HG03469 (cell line): ENCODE measurements around the gene CCNI2.

Experiments used
- ATAC-seq: cut with Tn5 transposase; IDR thresholded peaks from one replicate; pipeline ENCODE4 v1.9.1; 2021; ENCODE audit warnings: mild to moderate bottlenecking, moderate library complexity, moderate number of reproducible peaks; ENCODE audit not compliant: unreplicated experiment

Gene CCNI2

DNA sequence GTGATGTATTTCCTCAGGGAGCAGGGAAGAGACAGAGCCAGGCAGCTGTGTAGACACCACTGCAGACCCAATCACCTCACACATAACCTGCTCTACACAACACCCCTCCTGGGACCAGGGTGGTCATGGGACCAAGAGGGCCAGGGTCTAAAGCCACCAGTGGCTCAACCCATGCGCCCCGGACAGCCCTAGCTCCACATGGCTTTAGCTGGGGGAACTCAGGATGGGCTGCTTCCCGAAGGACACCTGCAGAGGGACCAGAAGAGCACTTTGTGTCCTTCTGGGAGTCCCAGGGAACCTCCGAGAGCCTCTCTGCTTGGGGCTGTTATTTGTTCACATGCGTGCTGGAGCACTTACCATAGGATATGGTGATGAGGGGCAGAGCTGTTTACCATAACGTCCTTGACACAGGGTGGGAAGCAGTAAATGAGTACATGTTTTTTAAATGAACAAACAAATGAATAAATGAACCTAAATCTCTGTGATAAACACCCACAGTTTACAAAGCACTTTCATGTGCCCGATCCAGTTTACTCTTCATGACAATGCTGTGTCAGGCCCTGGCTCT, 17.5 kb downstream of the CCNI2 start:
- no peak for ATAC-seq

DNA sequence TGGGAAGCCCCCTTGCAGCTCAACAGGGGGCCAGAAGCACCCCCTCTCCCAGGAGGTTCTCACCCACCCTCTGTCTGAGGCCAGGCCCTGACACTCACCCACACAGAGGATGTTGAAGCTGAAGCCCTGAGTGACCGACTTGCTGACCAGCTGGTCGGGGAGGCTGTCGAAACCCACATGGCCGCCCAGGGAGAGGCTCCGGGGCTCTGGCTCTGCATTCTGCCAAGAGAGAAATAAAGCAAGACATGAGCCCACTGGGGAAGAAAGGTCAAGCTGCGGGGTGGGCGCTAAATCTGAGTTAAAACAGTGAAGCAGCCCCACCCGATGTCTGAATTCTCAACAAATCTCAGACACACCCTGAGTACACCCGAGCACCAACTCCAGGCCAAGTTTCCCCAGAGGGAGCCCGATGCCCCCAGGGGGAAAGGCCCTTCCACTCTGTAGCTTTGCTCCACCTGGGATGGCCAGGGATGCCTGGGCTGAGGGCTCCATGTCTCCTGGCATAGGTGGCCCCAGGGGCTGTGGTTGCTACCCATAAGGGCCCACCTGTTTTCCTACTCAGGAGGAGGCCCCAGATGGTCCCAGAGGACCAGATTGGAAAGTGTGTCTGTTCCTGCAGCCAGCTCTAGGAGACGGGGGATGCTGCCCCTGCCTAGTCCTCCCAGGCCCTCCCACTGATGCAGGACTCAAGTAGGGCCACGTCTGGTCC, 18.2 kb downstream of the CCNI2 start:
- ATAC-seq: no peak

GRCh38 chr5:132766020-132766805, 19.0 kb downstream of the CCNI2 start:
- no peak for ATAC-seq

GRCh38 chr5:132766806-132767055, 19.5 kb downstream of the CCNI2 start:
- no peak for ATAC-seq

DNA sequence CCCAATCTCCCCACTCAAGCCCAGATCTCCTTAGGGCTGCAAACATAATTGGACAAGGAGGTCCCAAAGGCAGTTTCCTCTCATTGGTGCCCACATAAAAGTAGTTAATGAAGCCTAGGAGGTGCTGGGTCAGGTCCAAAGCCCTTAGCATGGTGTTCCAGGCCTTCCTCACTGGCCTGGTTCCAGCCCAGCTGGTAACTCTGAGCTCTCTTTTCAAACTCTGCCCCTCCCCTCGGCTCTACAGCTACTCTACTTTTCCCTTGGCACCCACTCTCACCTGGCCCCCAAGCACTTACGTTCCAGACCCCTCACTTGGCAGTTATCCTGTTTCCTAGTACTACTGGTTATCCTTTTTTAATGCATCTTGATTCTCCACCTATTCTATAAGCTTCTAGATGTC, 19.9 kb downstream of the CCNI2 start:
- no peak for ATAC-seq

GRCh38 chr5:132768485-132768868, 21.3 kb downstream of the CCNI2 start:
- ATAC-seq: no peak

- no peak for ATAC-seq
These were observed 23.4 kb downstream of the CCNI2 start for GRCh38 chr5:132770476-132771159.

GRCh38 chr5:132771503-132771998, 24.3 kb downstream of the CCNI2 start:
- ATAC-seq: no peak

GRCh38 chr5:132772291-132773070, 25.3 kb downstream of the CCNI2 start:
- no peak for ATAC-seq

GRCh38 chr5:132773114-132773513, 25.9 kb downstream of the CCNI2 start:
- no peak for ATAC-seq

- ATAC-seq: no peak
These were observed 26.6 kb downstream of the CCNI2 start for GRCh38 chr5:132773601-132774355.

- ATAC-seq: no peak
These were observed 27.2 kb downstream of the CCNI2 start for GRCh38 chr5:132774406-132774805.

DNA sequence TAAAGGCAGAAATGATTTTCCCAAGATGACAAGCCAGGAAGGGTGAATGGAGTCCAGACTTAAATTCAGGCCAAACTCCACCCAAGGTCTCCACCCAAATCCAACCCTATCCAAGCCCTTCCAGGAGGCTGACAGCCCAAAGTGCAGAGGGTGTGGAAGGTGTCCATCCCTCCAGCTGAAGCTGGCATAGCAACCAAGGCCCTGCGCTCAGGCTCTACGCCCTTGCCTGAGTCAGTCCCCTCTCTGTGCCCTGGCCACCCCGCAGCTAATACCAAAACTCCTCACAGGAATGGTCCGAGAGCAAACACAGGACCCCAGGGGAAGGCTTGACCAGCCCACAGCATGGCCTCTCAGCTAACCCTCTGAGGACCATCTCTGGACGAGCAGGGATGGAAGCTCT, 27.7 kb downstream of the CCNI2 start:
- ATAC-seq: no peak

GRCh38 chr5:132775476-132775961, 28.3 kb downstream of the CCNI2 start:
- no peak for ATAC-seq

DNA sequence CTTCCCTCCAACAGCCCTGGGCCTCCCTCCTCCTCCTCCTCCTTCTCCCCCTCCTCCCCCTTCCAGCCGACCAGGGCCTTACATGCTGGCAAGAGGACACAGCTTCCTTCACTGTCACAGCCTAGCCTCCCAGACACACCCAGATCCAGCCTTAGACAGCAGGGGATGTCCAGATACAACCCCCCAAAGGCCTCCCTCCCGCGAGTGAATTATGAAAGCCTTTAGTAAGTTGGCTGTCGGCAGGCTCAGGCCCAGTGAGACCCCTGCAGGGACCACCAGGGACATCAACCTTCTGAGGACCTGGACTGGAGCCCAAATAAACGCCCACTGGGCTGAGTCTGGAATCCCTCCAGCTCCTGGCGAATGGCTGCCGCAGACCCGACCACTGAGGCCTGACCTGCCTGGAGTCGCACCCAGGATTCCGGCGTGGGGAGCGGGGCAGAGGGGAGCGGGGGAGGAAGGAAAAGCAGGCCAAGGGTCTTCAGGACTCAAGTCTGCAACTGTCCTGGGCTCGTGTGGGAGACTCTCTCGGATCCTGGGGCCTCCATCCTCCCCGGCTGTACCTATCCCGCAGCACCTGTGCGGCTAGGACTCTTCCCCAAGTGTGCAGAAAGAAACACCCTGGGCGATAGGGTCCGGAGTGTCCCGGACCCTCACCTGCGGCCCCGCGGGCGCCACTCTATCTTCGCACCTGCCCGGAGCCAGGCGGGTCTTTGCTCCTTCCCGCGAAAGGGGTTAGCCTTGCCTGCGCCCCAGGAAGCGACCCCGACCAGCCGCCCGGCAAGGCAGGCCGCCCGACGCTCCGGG, 29.1 kb downstream of the CCNI2 start:
- ATAC-seq: no peak

GRCh38 chr5:132776938-132777208, 29.6 kb downstream of the CCNI2 start:
- no peak for ATAC-seq

DNA sequence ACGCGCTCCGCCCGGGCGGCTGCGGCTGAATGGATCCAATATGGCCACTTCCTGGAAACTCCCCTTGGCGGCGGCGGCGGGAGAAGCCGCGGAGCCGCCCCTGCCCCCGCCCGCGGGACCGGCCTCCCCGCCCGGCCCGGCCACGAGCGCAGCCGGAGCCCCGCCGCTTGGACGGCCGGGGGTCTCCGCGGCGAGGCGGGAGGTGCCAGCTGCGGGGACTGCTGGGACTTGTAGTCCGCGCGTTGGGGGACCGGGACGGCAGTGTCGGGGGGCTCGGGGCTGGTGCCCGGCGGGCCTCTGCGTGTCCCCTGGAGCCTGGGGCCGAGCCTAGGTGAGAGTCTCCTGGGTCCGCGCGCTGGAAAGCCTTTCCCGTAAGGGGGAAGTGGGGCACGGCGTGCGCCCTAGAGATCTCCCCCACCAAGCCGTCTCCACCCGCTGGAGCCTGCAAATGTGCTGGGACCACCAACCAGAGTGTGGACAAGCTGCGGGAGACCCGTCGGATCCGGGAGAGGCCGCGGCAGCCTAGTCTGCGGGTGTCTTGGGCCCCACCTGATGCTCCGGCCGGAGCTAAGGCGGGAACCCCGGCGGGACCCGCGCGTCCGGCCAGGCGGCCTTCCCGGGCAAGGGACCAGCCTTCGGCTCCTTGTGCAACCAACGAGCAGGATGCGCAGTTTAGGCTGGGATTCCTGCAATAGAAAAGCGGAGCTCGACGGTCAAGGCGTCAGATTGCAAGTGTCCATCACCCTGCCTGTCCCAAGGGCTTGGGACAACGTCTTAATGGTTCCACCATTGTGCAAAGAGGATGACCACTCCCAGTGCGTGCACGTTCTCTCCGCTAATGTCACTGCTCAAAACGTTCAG, 30.2 kb downstream of the CCNI2 start, which contains the start of gene SEPTIN8:
TSS of gene SEPTIN8 (minus strand) at position 31 of the 861 bp plus-strand sequence. CDS start 102 bp downstream, outside the sequence.
- ATAC-seq: no peak

GRCh38 chr5:132778129-132778528, 30.9 kb downstream of the CCNI2 start:
- no peak for ATAC-seq
